Esophagus muscularis mucosa (tissue), 4 donors: Measurements from ENCODE around the gene INPP5B.

Experiments used
- EP300 ChIP-seq: sonication (generic); formaldehyde crosslinking; IDR thresholded peaks from one replicate; pipeline ENCODE4 v1.6.1; 2017; ENCODE audit warnings: antibody characterized with exemption
- POLR2A ChIP-seq: fragments of 450-650 bp; IDR thresholded peaks from one replicate; pipeline ENCODE4 v1.6.1; 2017; ENCODE audit warnings: antibody characterized with exemption, moderate library complexity, mild to moderate bottlenecking, low read depth
- POLR2AphosphoS5 ChIP-seq, 2 donors: sonication (generic); formaldehyde crosslinking; IDR thresholded peaks; one replicate each; pipeline ENCODE4 v1.6.1; 2017; ENCODE audit warnings: antibody characterized with exemption in 2 of 2
- TF ChIP-seq, protein P1 (sequence below), 3 experiments: fragments of 200-600 bp in 2 of 3; fragments of 450-650 bp in 1 of 3; sonication (generic) in 2 of 3; IDR thresholded peaks; one replicate each; pipeline ENCODE4 v1.5.1; 2017 to 2019; ENCODE audit warnings: antibody characterized with exemption in 3 of 3, mild to moderate bottlenecking in 2 of 3, moderate library complexity in 1 of 3

DNA sequence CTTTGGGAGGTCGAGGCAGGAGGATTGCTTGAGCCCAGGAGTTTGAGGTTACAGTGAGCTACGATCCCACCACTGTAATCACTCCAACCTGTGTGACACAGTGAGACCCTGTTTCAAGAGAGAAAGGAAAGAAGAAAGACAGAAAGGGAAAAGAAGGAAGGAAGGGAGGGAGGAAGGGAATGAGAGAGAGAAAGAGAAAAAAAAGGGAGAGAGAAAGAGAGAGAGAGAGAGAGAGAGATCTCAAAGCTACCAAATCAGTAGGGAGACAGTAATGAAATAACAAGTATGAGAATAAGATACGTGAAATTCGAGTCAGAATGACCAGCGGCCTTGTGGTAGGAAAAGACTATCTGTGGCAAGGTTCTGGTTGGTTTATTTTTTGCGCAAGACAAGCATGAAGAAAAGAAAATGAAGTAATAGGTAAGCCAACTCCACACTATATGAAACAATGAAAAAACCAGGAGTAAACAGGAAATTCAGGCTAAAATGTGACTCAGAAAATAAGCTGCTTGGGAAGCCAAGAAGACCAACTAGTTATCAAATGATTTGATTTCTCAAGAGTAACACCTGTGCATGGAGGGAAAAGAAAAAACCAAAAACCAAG is 96.4 kb downstream of the INPP5B start:
- no peak for TF ChIP-seq POLR2AphosphoS5 (IDR thresholded peaks at IDR 0.05)
- no peak for TF ChIP-seq POLR2A
- TF ChIP-seq EP300: no peak
- TF ChIP-seq, protein P1, sequence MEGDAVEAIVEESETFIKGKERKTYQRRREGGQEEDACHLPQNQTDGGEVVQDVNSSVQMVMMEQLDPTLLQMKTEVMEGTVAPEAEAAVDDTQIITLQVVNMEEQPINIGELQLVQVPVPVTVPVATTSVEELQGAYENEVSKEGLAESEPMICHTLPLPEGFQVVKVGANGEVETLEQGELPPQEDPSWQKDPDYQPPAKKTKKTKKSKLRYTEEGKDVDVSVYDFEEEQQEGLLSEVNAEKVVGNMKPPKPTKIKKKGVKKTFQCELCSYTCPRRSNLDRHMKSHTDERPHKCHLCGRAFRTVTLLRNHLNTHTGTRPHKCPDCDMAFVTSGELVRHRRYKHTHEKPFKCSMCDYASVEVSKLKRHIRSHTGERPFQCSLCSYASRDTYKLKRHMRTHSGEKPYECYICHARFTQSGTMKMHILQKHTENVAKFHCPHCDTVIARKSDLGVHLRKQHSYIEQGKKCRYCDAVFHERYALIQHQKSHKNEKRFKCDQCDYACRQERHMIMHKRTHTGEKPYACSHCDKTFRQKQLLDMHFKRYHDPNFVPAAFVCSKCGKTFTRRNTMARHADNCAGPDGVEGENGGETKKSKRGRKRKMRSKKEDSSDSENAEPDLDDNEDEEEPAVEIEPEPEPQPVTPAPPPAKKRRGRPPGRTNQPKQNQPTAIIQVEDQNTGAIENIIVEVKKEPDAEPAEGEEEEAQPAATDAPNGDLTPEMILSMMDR (IDR thresholded peaks at IDR 0.05): no peak
